ENCODE measurements around the gene CLEC4G.

GRCh38 chr19:7710616-7711015, 21.3 kb downstream of the CLEC4G start:
- TF ChIP-seq CTCF (IDR thresholded peaks at IDR 0.05; ENCODE audit: borderline replicate concordance, extremely low read depth, low read length, poor library complexity, severe bottlenecking) = no peak
- TF ChIP-seq EZH2 (IDR thresholded peaks at IDR 0.05; ENCODE audit: borderline replicate concordance, low read depth, low read length, severe bottlenecking) = no peak
